GM19395 (cell line): ENCODE measurements around the gene PLAC1.

Source experiments
- ATAC-seq: cut with Tn5 transposase; IDR thresholded peaks from one replicate; pipeline ENCODE4 v1.9.1; 2021; ENCODE audit warnings: mild to moderate bottlenecking, moderate library complexity; ENCODE audit not compliant: unreplicated experiment

The PLAC1 gene, protein sequence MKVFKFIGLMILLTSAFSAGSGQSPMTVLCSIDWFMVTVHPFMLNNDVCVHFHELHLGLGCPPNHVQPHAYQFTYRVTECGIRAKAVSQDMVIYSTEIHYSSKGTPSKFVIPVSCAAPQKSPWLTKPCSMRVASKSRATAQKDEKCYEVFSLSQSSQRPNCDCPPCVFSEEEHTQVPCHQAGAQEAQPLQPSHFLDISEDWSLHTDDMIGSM

DNA sequence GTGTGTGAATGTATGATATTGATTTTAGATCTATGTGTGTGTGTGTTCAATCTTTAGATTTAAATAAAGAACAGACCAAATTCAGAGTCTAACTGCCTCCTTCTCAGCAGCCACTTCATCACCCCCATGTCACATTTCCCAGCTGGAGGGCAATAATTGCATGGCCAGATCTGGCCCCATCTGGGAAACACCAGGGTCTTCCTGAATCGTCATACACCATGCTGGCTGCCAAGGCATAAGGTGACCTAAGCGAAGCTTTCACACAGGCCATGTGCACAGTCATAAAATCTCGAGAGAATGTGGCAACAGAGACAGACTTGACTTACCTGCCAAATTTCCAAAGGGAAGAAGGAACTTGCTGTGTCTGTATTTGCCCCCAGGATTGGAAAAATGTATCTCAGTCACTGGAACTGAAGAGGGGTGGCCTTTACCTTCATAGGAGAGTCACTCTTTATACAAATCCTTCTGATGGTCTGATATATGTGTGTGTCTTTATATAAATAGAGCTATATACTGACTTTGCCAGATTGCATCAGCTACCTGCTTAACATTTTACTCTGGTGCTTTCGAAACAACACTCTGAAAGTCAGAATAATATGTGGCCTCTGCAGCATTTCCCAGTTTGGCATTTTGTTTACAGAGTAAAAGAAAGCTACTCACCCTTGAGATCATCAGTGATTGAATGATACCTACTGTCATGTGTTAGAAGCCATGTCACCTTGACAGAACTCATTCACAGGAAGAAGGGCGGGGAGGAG lies at the start of gene PLAC1:
Gene PLAC1, minus strand, starts transcription at position 470 of the 758 bp plus-strand sequence. CDS start 91,789 bp downstream, outside the sequence.
- ATAC-seq = no peak

GRCh38 chrX:134706138-134706537 lies 47.9 kb upstream of the PLAC1 start:
- no peak for ATAC-seq

DNA sequence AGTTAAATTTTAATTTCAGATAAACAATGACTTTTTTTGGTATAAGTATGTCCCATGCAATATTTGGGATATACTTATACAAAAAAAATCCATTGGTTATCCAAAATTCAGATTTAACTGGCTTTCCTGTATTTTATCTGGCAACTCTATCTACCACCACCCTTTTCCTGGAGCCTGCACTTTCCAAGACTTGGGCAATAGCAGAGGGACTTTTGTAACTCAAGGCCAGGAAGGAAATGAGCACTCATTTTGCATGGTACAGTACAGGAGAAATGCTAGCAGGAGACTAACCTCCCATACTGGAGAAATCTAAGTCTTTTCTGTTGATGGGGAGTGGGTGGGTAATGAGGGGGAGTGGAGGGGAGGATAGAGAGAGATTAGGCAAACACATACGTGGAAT lies 37.7 kb upstream of the PLAC1 start:
- no peak for ATAC-seq

GRCh38 chrX:134694333-134695322 lies 36.4 kb upstream of the PLAC1 start:
- ATAC-seq = no peak

- no peak for ATAC-seq
Measured at GRCh38 chrX:134693644-134694043, 35.4 kb upstream of the PLAC1 start.

DNA sequence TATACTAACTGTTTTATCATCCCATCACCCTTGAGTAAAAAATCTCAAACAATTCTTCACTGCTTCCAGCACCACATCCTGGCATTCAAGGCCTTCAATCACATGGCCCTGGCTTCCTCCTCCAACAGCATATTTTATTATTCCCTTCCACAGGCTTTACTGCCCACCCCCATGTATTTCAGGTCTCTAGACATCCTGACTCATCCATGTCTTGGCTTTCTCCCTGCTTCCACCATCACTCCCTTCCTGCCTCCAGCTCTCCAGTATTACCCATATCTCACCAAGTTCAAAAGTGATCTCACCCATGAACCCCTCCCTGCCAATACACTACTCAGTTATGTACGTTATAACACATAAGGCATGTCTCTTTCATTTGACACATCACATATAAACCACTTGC lies 34.7 kb upstream of the PLAC1 start:
- no peak for ATAC-seq

GRCh38 chrX:134692233-134692632 lies 34.0 kb upstream of the PLAC1 start:
- ATAC-seq = no peak

DNA sequence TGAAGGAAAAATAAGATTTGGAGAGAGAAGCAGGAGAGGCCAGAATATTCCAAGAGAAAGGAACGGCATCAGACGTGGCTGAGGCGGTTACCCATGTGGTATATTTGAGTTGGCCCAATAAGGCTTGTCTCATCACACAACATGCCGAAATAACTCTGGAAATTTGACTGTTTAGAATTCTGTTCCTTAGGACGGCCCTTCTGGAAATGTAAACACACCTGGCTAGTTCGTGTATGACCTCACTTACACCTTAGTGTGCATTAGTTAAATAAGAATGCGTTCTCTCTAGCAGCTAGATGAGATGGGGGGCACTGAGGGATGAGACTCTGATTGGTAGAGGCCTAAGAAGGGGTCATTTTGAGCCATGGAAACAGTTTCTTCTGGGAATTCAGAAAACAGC lies 33.2 kb upstream of the PLAC1 start:
- ATAC-seq = no peak

DNA sequence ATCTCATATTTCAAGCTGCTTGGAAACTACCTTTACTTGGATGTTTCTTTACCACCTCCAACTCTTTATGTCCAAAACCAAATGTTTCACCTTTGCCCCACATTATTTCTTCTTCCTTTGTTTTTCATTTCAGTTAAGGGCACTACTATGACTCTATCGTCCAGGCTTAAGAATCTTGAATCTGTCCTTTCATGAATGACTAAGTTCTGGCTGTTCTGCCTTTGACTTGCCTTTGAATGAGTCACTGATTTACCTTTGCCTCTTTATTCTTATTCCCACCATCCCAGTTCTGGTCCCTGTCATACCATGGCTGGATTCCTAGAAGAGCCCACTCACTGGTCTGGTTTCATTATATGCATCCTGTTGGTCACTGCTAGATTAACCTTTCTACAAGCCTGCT lies 30.6 kb upstream of the PLAC1 start:
- ATAC-seq = no peak

- no peak for ATAC-seq
Measured at GRCh38 chrX:134688031-134688823, 30.0 kb upstream of the PLAC1 start.

DNA sequence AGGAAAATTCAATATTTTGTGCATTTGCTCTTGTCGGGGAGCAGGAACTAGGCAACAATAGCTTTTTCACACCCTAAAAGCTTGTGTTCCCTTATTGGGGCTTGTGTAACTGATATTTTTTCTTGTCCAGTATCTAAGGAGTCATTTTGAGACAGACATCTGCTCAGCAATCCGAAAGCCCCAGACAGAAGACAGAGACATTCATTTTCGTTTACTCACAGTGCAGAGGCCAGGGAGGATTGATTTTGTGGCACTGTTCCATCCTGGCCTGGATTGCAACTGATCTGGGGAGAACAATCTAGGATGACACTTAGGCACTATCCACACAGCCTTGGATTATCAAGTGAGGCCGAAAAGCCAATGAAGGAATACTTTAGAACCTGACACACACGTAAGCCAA lies 27.4 kb upstream of the PLAC1 start:
- ATAC-seq = no peak

DNA sequence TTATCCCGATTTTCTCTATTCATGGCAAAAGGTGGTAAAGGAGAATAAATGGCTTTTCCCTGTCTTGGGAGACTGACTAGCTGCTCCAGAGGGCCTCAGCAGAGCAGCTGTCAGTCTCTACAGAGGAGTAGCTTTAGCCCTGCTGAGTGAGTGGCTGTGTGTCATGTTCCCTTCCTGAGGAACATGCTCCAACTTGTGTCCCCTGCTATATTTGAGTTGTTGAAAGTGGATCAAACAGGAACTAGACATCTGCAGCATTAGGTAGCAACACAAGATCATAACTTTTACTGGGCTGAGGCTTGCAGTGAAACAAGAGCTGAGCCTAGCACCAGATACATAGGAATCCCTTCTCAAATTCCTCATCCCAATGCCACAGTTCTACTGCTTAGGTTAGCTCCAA lies 26.7 kb upstream of the PLAC1 start:
- ATAC-seq = no peak

DNA sequence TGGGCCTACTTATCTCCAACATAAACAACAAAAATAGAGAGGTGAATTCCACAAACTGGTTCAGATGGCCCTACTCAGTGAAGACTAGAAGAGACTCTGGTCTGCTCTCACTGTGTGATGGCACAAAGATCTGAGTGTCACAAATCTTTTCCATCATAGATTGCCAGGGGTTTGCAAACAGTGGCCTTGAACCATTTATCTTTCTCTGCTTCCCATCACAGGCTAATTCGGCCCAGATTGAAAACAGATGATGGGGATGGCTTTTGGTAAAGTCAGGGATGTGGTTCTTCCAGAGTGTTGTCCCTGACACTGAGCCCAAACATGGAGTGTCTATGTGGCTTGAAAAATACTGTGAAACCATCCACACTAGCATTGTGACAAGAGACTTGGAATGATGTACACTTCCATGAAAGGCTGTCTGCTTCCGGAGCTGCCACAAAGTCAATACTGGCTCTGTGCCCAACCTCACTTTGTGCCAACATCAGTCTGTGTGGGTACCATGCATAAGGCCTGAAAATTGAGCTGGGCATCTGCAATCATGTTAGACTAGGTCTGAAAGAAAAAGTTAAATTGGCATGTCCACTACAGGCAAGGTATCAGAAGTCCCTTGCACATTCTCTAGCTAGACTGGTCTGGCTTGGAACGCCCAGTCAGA lies 25.2 kb upstream of the PLAC1 start:
- no peak for ATAC-seq

- no peak for ATAC-seq
Measured at GRCh38 chrX:134682081-134682480, 23.8 kb upstream of the PLAC1 start.

- ATAC-seq = no peak
Measured at GRCh38 chrX:134679644-134680043, 21.4 kb upstream of the PLAC1 start.

- no peak for ATAC-seq
Measured at GRCh38 chrX:134679221-134679620, 20.9 kb upstream of the PLAC1 start.

GRCh38 chrX:134677332-134677731 lies 19.1 kb upstream of the PLAC1 start:
- ATAC-seq = no peak

- ATAC-seq = no peak
Measured at GRCh38 chrX:134676436-134676835, 18.2 kb upstream of the PLAC1 start.

DNA sequence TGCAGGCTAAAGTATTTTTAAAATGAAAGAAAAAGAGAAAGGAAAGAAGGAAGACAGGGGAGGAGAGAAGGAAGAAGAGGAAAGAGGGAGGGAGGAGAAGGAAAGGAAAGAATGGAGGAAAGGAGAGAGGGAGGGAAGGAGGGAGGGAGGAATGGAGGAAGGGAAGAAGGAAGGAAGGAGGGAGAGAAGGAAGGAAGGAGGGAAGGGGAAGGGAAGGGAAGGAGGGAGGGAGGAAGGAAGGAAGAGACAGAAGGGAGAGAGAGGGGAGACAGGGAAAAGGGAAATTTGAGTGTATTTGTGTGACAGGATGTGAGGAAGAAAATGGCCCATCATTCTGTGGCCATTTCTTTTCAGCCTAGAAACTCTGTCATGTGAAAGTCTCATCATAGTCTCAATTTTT lies 14.9 kb upstream of the PLAC1 start:
- ATAC-seq = no peak

- ATAC-seq = no peak
Measured at GRCh38 chrX:134672101-134672500, 13.8 kb upstream of the PLAC1 start.
